Amniotic epithelial cell (primary cell): ENCODE measurements around the gene F12.
"Not testable (repeated sequence)": the region's sequence is repeated elsewhere in the genome, so short reads cannot be mapped to it uniquely, and the experiment has no call there.

Experiments used
- DNase-seq: peaks from one replicate; pipeline ENCODE4 v3.0.0-alpha.2; 2010; ENCODE audit warnings: low read depth

The F12 gene

DNA sequence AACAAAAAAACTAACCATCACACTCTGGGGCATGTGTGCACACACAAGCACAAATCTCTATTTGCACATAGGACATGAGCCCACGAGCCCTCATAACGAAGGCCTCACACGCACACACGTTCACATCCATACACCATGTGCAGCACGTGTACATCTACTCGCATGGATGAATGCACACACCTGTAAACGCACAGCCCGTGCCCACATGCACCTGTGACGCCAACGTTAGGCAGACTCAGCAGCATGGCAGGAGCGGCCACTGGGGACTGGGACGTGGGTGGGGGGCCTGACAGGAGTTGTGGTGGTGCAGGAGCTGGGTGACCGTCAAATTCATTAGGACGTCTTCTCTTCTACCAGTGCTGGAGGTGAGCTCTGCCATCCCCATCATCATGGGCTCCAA, 22.0 kb downstream of the F12 start:
- no peak for DNase-seq

DNA sequence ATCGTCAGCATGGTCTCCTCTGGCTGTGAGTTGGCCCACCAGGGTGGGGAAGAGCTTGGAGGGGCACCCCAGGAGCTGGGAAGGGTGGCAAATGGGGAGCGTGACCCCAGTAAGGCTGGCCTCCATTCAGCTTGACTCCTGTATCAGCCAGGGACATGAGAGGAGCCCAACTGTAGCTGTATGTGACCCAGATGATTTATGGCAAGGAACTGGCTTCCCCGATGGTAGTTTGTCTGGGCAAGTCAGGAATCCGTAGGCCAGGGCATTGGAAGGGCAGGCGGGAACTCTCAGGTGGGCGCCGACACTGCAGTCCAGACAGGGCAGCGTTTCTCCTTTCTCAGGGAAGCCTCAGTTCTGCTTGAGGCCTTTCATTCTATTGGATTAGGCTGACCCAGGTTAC, 22.8 kb downstream of the F12 start:
- DNase-seq: no peak

DNA sequence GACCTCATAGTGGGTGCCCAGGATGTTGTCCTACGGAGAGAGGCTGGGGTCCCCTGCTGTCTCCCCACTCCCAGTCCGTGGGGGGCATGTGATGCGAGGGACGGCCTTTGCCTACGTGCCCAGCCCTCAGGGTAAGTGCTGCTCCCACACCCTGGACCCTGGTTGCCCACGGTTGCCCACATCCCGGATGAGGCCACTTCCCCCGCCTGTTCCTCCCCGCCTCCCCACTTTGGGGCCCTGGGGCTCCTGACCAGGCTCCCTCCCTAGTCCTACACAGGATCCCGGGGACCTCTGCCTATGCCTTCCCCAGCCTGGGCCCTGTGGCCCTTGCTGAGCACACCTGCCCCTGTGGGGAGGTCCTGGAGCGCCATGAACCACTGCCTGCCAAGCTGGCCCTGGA, 23.6 kb downstream of the F12 start:
- DNase-seq: no peak

DNA sequence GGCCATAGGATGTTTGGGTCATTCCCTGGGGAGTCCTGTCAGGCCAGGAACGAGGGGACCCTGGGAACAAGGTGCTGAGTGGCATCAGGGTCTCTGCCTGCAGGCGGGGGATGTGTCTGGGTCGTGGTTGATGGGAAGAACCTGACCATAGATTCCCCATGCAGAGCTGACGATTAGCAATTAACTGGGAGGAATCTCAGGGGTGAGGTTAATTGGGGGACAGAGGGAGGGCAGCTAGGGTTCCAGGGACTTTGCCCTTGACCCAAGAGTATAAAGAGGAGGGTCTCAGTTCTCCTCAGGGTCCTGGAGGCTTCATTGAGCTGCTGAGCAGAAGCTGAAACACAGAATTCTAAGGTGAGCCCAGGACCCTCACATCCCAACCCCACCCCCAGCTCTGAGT, 25.2 kb downstream of the F12 start, which contains the start of gene SLC34A1:
TSS of gene SLC34A1 (plus strand) at position 301 of the 400 bp plus-strand sequence. CDS start 1,308 bp downstream, outside the sequence.
- no peak for DNase-seq

DNA sequence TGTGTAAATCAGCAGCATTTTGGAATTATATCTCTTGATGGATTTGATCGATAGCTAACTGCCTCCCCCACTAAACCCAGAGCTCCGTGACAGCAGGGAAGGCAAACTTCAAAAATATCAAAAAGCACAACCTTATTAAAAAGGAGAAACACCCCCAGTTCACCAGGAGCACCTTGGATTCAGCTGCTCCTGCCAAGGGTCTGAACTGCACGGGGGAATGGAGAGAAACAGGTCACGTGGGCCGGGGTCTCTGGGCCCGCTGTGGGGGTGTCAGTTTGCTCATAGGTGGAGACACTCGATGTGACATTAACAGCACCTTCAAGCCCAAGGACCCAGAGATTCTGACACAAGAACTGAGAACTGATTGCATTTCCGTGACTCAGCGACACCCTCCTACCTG, 26.2 kb downstream of the F12 start:
- DNase-seq: no peak

- DNase-seq: peak; percentile 21
These were observed 26.8 kb downstream of the F12 start for GRCh38 chr5:177382423-177383029.

DNA sequence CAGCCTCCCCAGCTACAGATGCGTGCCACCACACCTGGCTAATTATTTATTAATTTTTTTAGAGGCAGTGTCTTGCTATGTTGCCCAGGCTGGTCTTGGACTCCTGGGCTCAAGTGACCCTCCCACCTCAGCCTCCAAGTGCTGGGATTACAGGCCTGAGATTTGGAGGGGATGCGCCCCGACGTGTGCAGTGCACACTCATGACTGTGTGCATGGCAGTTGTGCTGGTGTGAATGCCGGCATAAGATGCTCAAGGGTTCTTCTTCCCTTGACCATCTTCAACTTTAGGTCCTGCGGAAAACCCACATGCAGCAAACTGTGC, 28.6 kb downstream of the F12 start:
- no peak for DNase-seq

- peak; percentile 97 for DNase-seq
These were observed 30.2 kb downstream of the F12 start for GRCh38 chr5:177378884-177379883.

- no peak for DNase-seq
These were observed 31.2 kb downstream of the F12 start for GRCh38 chr5:177377851-177378776.

- no peak for DNase-seq
These were observed 33.3 kb downstream of the F12 start for GRCh38 chr5:177376107-177376506.

GRCh38 chr5:177375516-177375915, 33.8 kb downstream of the F12 start:
- not testable (repeated sequence) for DNase-seq

- DNase-seq: no peak
These were observed 35.2 kb downstream of the F12 start for GRCh38 chr5:177374211-177374610.

GRCh38 chr5:177373806-177374205, 35.6 kb downstream of the F12 start:
- no peak for DNase-seq

DNA sequence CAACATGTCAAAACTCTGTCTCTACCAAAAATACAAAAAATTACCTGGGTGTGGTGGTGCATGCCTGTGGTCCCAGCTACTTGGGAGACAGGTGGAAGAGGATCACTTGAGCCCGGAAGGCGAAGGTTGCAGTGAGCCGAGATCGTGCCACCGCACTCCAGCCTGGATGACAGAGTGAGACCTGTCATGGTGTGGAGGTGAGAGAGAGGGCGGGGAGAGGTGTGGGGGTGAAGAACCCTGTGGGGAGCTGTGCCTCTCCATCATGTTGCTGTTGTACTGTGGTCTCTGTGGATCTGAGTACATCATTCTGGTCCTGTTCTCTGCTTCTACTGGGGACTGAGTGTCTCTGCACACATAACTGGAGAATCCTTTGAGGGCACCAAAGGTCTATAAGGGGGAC, 36.5 kb downstream of the F12 start:
- no peak for DNase-seq

GRCh38 chr5:177372034-177372896, 37.1 kb downstream of the F12 start:
- DNase-seq: no peak

DNA sequence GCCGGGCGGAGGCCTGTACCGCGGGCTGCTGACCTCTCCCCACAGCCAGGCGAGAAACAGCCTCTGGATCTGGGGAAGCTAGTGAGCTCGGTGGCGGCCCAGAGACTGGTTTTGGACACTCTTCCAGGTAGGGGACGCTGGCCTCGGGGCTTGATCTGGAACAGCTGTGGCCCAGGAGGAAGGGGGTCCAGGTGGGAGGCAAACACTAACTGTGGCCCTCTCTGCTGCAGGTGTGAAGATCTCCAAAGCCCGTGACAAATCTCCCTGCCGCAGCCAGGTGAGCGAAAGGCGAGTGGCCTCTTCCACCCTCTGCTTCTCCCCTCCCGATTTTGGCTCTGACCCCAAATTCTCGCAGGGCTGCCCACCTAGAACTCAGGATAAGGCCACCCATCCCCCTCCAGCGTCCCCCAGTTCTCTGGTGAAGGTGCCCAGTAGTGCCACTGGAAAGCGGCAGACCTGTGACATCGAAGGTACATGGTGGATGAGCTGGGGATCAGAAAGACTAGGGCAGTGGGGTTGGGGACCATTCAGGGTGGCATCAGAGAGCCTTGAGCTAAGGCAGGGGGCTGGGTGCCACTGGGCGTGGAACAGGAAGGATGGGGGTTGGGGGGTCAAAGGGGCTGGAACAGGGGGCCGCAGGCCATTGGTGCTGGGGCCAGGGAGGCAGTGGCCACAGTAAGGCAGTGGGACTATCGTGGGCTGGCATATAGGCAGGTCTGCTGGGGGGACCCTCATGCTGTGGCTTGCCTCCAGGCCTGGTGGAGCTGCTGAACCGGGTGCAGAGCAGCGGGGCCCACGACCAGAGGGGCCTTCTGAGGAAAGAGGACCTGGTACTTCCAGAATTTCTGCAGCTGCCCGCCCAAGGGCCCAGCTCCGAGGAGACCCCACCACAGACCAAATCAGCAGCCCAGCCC, 38.0 kb downstream of the F12 start:
- no peak for DNase-seq

DNA sequence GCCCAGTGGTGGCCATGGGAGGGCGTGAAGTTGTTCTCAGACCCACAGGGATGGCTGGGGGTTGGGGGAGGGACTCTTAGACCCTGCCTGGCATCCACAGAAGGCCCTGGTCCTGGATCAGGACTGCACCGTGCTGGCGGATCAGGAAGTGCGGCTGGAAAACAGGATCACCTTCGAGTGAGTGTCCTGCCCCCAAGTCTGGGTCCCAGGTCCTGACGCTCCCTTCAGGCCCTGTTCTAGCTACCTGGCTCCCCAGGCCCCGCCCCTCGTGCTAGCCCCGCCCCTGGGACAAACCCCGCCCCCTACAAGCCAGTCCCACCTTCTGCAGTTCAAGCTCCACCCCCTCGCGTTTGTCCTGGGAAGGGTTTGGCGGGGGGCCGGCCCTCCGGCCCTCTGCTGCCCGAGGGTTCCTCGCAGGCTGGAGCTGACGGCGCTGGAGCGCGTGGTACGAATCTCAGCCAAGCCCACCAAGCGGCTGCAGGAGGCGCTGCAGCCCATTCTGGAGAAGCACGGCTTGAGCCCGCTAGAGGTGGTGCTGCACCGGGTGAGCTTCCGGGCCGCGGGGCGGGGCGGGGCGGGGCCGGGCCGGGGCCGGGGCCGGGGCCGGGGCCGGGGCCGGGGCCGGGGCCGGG, 38.8 kb downstream of the F12 start:
- peak; percentile 91 for DNase-seq

DNA sequence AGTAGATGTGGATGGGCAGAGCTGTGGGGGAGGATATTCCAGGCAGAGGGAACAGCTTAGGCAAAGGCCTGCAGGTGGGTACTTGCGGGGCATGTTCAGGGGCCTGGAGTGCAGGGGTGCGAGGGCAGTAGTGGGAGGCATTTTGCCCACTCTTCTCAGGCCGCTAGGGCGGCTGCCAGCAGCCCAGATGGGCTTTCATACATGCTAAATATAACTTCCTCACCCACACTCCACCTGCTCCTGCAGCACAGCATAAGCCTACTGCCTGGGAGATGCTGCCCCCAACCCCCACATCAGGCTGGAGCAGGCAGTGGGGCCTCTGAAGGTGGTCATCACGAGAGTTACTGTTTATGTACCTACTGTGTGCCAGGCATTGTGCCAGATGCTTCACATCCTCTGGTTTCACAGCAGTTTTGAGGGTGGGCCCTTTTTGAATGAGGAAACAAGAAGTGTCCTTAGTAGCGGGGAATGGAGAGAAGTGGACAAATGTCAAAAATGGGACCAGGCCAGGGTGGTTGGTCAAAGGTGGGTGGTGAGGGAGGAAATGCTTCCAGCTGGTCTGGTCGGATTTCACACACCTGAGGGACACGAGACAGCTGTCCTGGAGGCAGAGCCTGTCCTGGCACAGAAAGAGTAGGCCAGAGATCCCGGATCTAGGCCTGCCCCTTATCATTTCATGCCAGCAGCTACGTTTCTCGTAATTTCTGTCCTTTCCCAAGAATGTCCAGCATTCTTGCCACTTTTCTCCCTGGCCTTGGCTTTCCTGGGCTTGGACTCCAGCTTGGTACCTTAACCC, 39.5 kb downstream of the F12 start:
- DNase-seq: no peak
